HepG2 (cell line): Measurements from ENCODE around the gene ADGRG6. TPM values are rescaled to one million over a fixed set of nuclear protein-coding genes. Genes with fewer than 3 reads are reported as not detected.

Experiments used
- ATAC-seq: fragments of 200-7000 bp; cut with Tn5 transposase; 3 replicates; pipeline ENCODE4 v1.9.1; 2020; ENCODE audit warnings: mild to moderate bottlenecking, moderate library complexity
- BruUV-seq: library from RNA; stranded (reverse); fragments of 400-500 nt; replicated peaks from 2 replicates; lab custom pipeline; 2021; lab: Mats Ljungman, UMichigan
- CTCF ChIA-PET: fragments of 300-600 bp; formaldehyde crosslinking; extraction: SDS; loops from one replicate; lab custom pipeline; 2021; ENCODE audit warnings: low total read pairs, inconsistent platforms, low intra/inter-chr PET ratio; lab: Yijun Ruan, JAX
- POLR2A ChIA-PET: fragments of 350-600 bp; sonication (Branson Sonifier 250); formaldehyde crosslinking; loops from one replicate; lab custom pipeline; 2020; ENCODE audit warnings: antibody characterized with exemption, inconsistent platforms; lab: Yijun Ruan, JAX
- DNase-seq: peaks from one replicate; pipeline ENCODE4 v3.0.0-alpha.2; 2015; ENCODE audit warnings: low spot score
- FAIRE-seq: peaks from 3 replicates; lab custom pipeline; 2011; peaks lifted over from hg19 to GRCh38; lab: Jason Lieb, UNC
- H2AFZ ChIP-seq: one replicate; pipeline ENCODE4 v1.6.1; 2011; ENCODE audit warnings: low read length, inconsistent platforms
- H3K27ac ChIP-seq: fragments of 300-600 bp; 3 replicates; pipeline ENCODE4 v1.8.0; 2011; ENCODE audit warnings: mixed run types, mild to moderate bottlenecking, mixed read lengths, low read length, inconsistent platforms; ENCODE audit not compliant: insufficient read depth; ENCODE audit errors: extremely low read length
- H3K27me3 ChIP-seq, 2 experiments: fragments of 200-600 bp in 1 of 2; 2 replicates in 1 of 2; 3 replicates in 1 of 2; pipeline versions ENCODE4 v1.6.0 to v1.8.0; 2011; ENCODE audit warnings: low read length in 2 of 2, mild to moderate bottlenecking in 2 of 2, moderate library complexity in 2 of 2, inconsistent platforms in 1 of 2; ENCODE audit not compliant: insufficient read depth in 2 of 2, control insufficient read depth in 1 of 2
- H3K36me3 ChIP-seq, 2 experiments: fragments of 200-600 bp in 1 of 2; replicated peaks in 1 of 2; 2 replicates in 1 of 2; 3 replicates in 1 of 2; pipeline versions ENCODE4 v1.5.1 to v1.8.0; 2011; ENCODE audit warnings: low read length in 2 of 2, inconsistent platforms in 1 of 2; ENCODE audit not compliant: insufficient read depth in 2 of 2, control insufficient read depth in 1 of 2
- H3K4me1 ChIP-seq: 2 replicates; pipeline ENCODE4 v1.5.1; 2012; ENCODE audit warnings: low read length, inconsistent platforms; ENCODE audit not compliant: insufficient read depth
- H3K4me2 ChIP-seq: 2 replicates; pipeline ENCODE4 v1.6.0; 2011; ENCODE audit warnings: low read depth, low read length, inconsistent platforms
- H3K4me3 ChIP-seq, 3 experiments: fragments of 200-600 bp in 1 of 3; sonication (generic), shearing (Covaris generic) in 1 of 3; replicated peaks in 1 of 3; 2 replicates each; pipeline ENCODE4 v1.5.1; 2011 to 2016; ENCODE audit warnings: low read length in 3 of 3, inconsistent platforms in 2 of 3, low read depth in 2 of 3, mild to moderate bottlenecking in 2 of 3, control low read depth in 1 of 3, mixed read lengths in 1 of 3; ENCODE audit not compliant: insufficient read depth in 1 of 3
- H3K79me2 ChIP-seq: one replicate; pipeline ENCODE4 v1.6.1; 2011; ENCODE audit warnings: low read length, inconsistent platforms; ENCODE audit not compliant: insufficient read depth
- H3K9ac ChIP-seq: 2 replicates; pipeline ENCODE4 v1.6.0; 2011; ENCODE audit warnings: mild to moderate bottlenecking, low read depth, low read length, inconsistent platforms; ENCODE audit not compliant: insufficient read depth
- H3K9me3 ChIP-seq: 2 replicates; pipeline ENCODE4 v1.5.1; 2012; ENCODE audit warnings: mild to moderate bottlenecking, low read length
- H4K20me1 ChIP-seq: 2 replicates; pipeline ENCODE4 v1.6.0; 2011; ENCODE audit warnings: inconsistent platforms, mild to moderate bottlenecking, low read length, moderate library complexity; ENCODE audit not compliant: insufficient read depth
- CEBPB ChIP-seq: IDR thresholded peaks from 2 replicates; pipeline ENCODE4 v1.6.1; 2011; ENCODE audit warnings: low read depth, low read length, improper control_type of control experiment, borderline replicate concordance
- MEIS2 ChIP-seq: sonication (generic); formaldehyde crosslinking; IDR thresholded peaks from 2 replicates; pipeline ENCODE4 v1.9.0; 2021; ENCODE audit warnings: mild to moderate bottlenecking, missing genetic modification reagents
- TBX2 ChIP-seq: sonication (generic); formaldehyde crosslinking; IDR thresholded peaks from 2 replicates; pipeline ENCODE4 v1.5.0; 2020; ENCODE audit warnings: missing genetic modification reagents, mild to moderate bottlenecking, borderline replicate concordance
- ZBTB1 ChIP-seq: sonication (generic); formaldehyde crosslinking; IDR thresholded peaks from 2 replicates; pipeline ENCODE4 v1.4.0; 2020; ENCODE audit warnings: missing genetic modification reagents, borderline replicate concordance
- ZNF672 ChIP-seq: sonication (generic); formaldehyde crosslinking; IDR thresholded peaks from 2 replicates; pipeline ENCODE4 v1.8.1; 2022; ENCODE audit warnings: missing genetic modification reagents
- ZNF782 ChIP-seq: sonication (generic); formaldehyde crosslinking; IDR thresholded peaks from 2 replicates; pipeline ENCODE4 v1.4.0; 2020; ENCODE audit warnings: missing genetic modification reagents, mild to moderate bottlenecking, borderline replicate concordance
- WGBS: methylation state at CpG from one replicate; pipeline ENCODE4 v1.1.6; 2017; ENCODE audit warnings: low lambda C conversion rate; 5-methylcytosine and 5-hydroxymethylcytosine counted together
- in situ Hi-C: cut with HindIII; loops from 2 replicates; pipeline ENCODE4 v1.10.0; 2017; ENCODE audit warnings: low pct_unique_long_range_greater_than_20kb; ENCODE audit not compliant: extremely low pct_ligation_motif_present
- intact Hi-C: fragments of 100-400 bp; cut with micrococcal nuclease; formaldehyde crosslinking; loops from one replicate; pipeline ENCODE4 v1.10.0; 2022; ENCODE audit not compliant: unreplicated experiment
- polyA plus RNA-seq, 8 experiments: library from polyadenylated mRNA; depleted of rRNA in 3 of 8; stranded (reverse) in 7 of 8; unstranded in 1 of 8; fragments of >200 nt; fragmentation: Illumina TruSeq in 4 of 8; extraction: Trizol in 4 of 8; gene quantifications; 2 replicates each; pipeline versions ENCODE4 v1.2.1 to v1.2.3, GENCODE V29; 2011 to 2016; ENCODE audit warnings: low read depth in 4 of 8, missing spikeins in 1 of 8, mixed read lengths in 1 of 8; ENCODE audit not compliant: insufficient read depth in 1 of 8
- total RNA-seq, 5 experiments: library from RNA; depleted of rRNA; stranded (reverse); fragments of >200 nt; fragmentation: Illumina TruSeq; extraction: Trizol; gene quantifications; 2 replicates each; pipeline ENCODE4 v1.2.3, GENCODE V29; 2016; ENCODE audit warnings: low read depth in 1 of 5
- TF ChIP-seq, protein P1 (sequence below): sonication (generic); formaldehyde crosslinking; IDR thresholded peaks from 2 replicates; pipeline ENCODE4 v1.4.0; 2020; ENCODE audit warnings: missing genetic modification reagents, mild to moderate bottlenecking, borderline replicate concordance
- TF ChIP-seq, protein P2 (sequence below): IDR thresholded peaks from 2 replicates; pipeline ENCODE4 v1.6.1; 2016; ENCODE audit warnings: low read depth, control low read depth
- TF ChIP-seq, protein P3 (sequence below): sonication (generic); formaldehyde crosslinking; IDR thresholded peaks from 2 replicates; pipeline ENCODE4 v1.8.0; 2022; ENCODE audit warnings: mild to moderate bottlenecking, missing genetic modification reagents
- TF ChIP-seq, protein P4 (sequence below): sonication (generic); formaldehyde crosslinking; IDR thresholded peaks from 2 replicates; pipeline ENCODE4 v1.5.0; 2020; ENCODE audit warnings: mild to moderate bottlenecking, missing genetic modification reagents, borderline replicate concordance
- TF ChIP-seq, protein P5 (sequence below): sonication (generic); formaldehyde crosslinking; IDR thresholded peaks from 2 replicates; pipeline ENCODE4 v1.8.0; 2022; ENCODE audit warnings: mild to moderate bottlenecking, missing genetic modification reagents, borderline replicate concordance

ADGRG6 gene
- total and polyA plus RNA-seq, 2 of the 13 experiments (the other 11 are each of a cell fraction or from before 2014, with no cell fraction given): 129 to 249 TPM

DNA sequence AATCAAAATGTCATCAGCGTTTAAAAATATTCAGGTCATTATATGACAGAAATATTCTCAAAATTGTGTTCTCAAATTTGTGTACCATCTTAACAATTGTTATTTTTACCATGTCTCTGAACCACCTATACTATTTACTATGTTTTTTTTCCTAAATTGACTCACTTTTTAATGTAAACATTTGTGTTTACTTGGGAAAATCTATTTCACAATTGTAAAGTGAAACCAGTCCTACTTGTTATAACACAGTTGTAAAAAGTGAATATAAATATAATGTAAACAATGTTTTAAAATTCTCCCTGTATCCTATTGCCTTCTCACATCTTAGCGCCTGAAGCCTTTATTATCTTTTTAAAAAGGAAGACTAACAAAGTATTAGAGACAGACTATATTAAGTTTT lies 83.5 kb downstream of the ADGRG6 start:
- WGBS: 97% methylated on average over 2 of the region's 2 CpGs
- no peaks in the 10 kb centered on the region for H3K27me3 ChIP-seq
- H3K79me2 ChIP-seq: peaks cover 19% of the 10 kb centered on the region
- no peak for FAIRE-seq
- H3K36me3 ChIP-seq: peaks cover 11 to 47% of the 10 kb centered on the region in 2 experiments
- no peak overlapping the region for H3K27ac ChIP-seq
- ATAC-seq: no peak
- no peak overlapping the region for H3K9ac ChIP-seq
- no peaks in the 10 kb centered on the region for H4K20me1 ChIP-seq
- ChIA-PET CTCF (interaction anchor here (1.6 kb wide), 1 partner anchor 153 kb away, joined by 5 read pairs; no protein-coding TSS in a partner anchor), POLR2A (no interaction called here)
- no peak overlapping the region for H2AFZ ChIP-seq
- H3K4me1 ChIP-seq: peaks cover 37% of the 10 kb centered on the region
- no peak overlapping the region for H3K4me3 ChIP-seq
- H3K4me2 ChIP-seq: no peak overlapping the region
- no peak for DNase-seq
- no TSS peak for BruUV-seq
- in situ Hi-C loops: loop anchor here (5.0 to 10.0 kb wide), 2 partner anchors 148 to 221 kb away; no protein-coding TSS in a partner anchor
- intact Hi-C loops: no loop called here
- H3K9me3 ChIP-seq: no peaks in the 10 kb centered on the region
- TF ChIP-seq, protein P1, sequence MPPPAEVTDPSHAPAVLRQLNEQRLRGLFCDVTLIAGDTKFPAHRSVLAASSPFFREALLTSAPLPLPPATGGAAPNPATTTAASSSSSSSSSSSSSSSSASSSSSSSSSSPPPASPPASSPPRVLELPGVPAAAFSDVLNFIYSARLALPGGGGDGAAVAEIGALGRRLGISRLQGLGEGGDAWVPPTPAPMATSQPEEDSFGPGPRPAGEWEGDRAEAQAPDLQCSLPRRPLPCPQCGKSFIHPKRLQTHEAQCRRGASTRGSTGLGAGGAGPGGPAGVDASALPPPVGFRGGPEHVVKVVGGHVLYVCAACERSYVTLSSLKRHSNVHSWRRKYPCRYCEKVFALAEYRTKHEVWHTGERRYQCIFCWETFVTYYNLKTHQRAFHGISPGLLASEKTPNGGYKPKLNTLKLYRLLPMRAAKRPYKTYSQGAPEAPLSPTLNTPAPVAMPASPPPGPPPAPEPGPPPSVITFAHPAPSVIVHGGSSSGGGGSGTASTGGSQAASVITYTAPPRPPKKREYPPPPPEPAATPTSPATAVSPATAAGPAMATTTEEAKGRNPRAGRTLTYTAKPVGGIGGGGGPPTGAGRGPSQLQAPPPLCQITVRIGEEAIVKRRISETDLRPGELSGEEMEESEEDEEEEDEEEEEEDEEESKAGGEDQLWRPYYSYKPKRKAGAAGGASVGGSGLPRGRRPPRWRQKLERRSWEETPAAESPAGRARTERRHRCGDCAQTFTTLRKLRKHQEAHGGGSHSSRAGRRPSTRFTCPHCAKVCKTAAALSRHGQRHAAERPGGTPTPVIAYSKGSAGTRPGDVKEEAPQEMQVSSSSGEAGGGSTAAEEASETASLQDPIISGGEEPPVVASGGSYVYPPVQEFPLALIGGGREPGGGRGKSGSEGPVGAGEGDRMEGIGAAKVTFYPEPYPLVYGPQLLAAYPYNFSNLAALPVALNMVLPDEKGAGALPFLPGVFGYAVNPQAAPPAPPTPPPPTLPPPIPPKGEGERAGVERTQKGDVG (CRISPR knock-in tag): no peak
- TF ChIP-seq, protein P2, sequence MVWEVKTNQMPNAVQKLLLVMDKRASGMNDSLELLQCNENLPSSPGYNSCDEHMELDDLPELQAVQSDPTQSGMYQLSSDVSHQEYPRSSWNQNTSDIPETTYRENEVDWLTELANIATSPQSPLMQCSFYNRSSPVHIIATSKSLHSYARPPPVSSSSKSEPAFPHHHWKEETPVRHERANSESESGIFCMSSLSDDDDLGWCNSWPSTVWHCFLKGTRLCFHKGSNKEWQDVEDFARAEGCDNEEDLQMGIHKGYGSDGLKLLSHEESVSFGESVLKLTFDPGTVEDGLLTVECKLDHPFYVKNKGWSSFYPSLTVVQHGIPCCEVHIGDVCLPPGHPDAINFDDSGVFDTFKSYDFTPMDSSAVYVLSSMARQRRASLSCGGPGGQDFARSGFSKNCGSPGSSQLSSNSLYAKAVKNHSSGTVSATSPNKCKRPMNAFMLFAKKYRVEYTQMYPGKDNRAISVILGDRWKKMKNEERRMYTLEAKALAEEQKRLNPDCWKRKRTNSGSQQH (CRISPR knock-in tag): no peak
- TF ChIP-seq ZNF672 (CRISPR knock-in tag) (no peak), MEIS2 (CRISPR knock-in tag) (no peak), TBX2 (CRISPR knock-in tag) (no peak), ZBTB1 (no peak), CEBPB (0 out of 2 replicates have a peak, but pooled peaks have one; percentile 15), ZNF782 (CRISPR knock-in tag) (no peak)
- TF ChIP-seq, protein P3, sequence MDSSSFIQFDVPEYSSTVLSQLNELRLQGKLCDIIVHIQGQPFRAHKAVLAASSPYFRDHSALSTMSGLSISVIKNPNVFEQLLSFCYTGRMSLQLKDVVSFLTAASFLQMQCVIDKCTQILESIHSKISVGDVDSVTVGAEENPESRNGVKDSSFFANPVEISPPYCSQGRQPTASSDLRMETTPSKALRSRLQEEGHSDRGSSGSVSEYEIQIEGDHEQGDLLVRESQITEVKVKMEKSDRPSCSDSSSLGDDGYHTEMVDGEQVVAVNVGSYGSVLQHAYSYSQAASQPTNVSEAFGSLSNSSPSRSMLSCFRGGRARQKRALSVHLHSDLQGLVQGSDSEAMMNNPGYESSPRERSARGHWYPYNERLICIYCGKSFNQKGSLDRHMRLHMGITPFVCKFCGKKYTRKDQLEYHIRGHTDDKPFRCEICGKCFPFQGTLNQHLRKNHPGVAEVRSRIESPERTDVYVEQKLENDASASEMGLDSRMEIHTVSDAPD (CRISPR knock-in tag): no peak
- TF ChIP-seq, protein P4, sequence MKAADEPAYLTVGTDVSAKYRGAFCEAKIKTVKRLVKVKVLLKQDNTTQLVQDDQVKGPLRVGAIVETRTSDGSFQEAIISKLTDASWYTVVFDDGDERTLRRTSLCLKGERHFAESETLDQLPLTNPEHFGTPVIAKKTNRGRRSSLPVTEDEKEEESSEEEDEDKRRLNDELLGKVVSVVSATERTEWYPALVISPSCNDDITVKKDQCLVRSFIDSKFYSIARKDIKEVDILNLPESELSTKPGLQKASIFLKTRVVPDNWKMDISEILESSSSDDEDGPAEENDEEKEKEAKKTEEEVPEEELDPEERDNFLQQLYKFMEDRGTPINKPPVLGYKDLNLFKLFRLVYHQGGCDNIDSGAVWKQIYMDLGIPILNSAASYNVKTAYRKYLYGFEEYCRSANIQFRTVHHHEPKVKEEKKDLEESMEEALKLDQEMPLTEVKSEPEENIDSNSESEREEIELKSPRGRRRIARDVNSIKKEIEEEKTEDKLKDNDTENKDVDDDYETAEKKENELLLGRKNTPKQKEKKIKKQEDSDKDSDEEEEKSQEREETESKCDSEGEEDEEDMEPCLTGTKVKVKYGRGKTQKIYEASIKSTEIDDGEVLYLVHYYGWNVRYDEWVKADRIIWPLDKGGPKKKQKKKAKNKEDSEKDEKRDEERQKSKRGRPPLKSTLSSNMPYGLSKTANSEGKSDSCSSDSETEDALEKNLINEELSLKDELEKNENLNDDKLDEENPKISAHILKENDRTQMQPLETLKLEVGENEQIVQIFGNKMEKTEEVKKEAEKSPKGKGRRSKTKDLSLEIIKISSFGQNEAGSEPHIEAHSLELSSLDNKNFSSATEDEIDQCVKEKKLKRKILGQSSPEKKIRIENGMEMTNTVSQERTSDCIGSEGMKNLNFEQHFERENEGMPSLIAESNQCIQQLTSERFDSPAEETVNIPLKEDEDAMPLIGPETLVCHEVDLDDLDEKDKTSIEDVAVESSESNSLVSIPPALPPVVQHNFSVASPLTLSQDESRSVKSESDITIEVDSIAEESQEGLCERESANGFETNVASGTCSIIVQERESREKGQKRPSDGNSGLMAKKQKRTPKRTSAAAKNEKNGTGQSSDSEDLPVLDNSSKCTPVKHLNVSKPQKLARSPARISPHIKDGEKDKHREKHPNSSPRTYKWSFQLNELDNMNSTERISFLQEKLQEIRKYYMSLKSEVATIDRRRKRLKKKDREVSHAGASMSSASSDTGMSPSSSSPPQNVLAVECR (CRISPR knock-in tag): no peak
- TF ChIP-seq, protein P5, sequence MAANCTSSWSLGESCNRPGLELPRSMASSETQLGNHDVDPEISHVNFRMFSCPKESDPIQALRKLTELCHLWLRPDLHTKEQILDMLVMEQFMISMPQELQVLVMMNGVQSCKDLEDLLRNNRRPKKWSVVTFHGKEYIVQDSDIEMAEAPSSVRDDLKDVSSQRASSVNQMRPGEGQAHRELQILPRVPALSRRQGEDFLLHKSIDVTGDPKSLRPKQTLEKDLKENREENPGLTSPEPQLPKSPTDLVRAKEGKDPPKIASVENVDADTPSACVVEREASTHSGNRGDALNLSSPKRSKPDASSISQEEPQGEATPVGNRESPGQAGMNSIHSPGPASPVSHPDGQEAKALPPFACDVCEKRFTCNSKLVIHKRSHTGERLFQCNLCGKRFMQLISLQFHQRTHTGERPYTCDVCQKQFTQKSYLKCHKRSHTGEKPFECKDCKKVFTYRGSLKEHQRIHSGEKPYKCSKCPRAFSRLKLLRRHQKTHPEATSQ (CRISPR knock-in tag): no peak
